GM12874 (cell line): ENCODE measurements around the gene RMND5A.

ENCODE experiments used
- TF ChIP-seq, protein P1 (sequence below): IDR thresholded peaks from 2 replicates; pipeline ENCODE4 v1.5.1; 2011; ENCODE audit warnings: low read depth, mild to moderate bottlenecking, control low read depth, low read length, moderate library complexity; ENCODE audit not compliant: insufficient read depth

RMND5A gene

GRCh38 chr2:86700690-86701089 lies 19.4 kb upstream of the RMND5A start:
- TF ChIP-seq, protein P1, sequence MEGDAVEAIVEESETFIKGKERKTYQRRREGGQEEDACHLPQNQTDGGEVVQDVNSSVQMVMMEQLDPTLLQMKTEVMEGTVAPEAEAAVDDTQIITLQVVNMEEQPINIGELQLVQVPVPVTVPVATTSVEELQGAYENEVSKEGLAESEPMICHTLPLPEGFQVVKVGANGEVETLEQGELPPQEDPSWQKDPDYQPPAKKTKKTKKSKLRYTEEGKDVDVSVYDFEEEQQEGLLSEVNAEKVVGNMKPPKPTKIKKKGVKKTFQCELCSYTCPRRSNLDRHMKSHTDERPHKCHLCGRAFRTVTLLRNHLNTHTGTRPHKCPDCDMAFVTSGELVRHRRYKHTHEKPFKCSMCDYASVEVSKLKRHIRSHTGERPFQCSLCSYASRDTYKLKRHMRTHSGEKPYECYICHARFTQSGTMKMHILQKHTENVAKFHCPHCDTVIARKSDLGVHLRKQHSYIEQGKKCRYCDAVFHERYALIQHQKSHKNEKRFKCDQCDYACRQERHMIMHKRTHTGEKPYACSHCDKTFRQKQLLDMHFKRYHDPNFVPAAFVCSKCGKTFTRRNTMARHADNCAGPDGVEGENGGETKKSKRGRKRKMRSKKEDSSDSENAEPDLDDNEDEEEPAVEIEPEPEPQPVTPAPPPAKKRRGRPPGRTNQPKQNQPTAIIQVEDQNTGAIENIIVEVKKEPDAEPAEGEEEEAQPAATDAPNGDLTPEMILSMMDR: no peak

GRCh38 chr2:86703704-86704361 lies 16.3 kb upstream of the RMND5A start:
- TF ChIP-seq, protein P1: no peak

DNA sequence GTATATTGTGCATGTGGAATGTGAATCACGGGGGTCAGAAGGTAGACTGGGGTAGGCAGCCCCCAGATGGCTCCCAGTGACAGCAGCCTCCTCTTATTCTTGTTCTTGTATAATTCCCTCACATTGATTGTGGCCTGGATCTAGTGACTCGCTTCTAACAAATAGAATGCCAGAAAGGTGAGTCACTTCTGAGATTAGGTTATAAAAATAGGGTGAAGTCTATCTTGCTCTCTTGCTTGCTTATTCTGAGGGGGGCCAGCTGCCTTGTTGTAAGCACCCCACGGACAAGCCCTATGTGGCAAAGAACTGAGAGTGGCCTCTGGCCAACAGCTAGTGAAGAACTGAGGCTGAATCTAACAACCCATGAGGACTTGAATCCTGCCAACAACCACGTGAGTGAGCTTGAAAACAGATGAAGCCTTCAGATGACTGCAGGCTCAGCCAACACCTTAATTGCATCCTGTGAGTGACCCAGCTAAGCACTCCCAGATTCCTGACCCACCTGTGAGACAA lies 15.6 kb upstream of the RMND5A start:
- TF ChIP-seq, protein P1: no peak

GRCh38 chr2:86706220-86706619 lies 13.9 kb upstream of the RMND5A start:
- TF ChIP-seq, protein P1: no peak

- TF ChIP-seq, protein P1: no peak
Observed at GRCh38 chr2:86706935-86707334, 13.2 kb upstream of the RMND5A start.

- TF ChIP-seq, protein P1: no peak
Observed at GRCh38 chr2:86744152-86744551, 24.1 kb downstream of the RMND5A start.

GRCh38 chr2:86746939-86747338 lies 26.8 kb downstream of the RMND5A start:
- TF ChIP-seq, protein P1: no peak
